ENCODE measurements around the gene SHC3. TPM values are rescaled to one million over a fixed set of nuclear protein-coding genes. Genes with fewer than 3 reads are reported as not detected.

The SHC3 gene
- total RNA-seq, 1 donor from 2014 or later = 0.20 TPM

DNA sequence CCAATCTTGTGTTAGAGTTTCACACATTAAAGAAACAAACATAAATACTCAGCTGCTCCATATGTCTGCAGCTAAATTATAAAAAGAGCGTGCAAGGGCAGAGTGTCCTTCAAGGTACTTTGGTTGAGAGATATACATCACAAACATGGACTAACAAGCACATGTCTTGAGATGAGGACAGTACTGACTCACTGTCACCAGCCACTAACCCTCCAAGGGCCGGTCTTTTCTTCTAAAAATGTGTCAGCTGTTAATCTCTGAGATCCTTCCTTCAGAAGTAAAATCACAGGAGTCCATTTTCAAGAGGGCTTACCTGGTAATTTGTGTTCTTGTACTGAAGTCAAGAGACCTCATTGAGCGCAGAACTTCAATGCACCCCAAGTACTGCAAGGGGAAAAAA lies 66.4 kb downstream of the SHC3 start:
- no peak for DNase-seq (ENCODE audit: low read depth in 2 of 2)

DNA sequence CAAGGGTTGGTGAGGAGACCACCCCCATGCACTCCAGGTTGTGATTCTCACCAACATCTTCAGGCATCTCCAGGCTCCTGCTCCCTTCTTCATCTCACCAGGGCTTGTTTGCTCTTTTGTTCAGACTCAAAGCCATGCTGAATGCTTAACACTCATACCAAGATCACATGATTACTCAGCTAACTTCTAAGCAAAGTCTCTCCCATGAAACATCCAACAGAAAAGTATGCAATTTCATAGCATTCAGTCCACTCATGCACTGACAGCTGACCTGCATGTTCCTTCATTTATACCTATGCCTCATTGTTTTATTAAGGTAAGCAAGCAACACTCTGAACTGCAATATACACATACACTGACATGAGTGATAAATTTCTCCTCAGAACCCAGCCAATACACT lies 69.0 kb downstream of the SHC3 start:
- DNase-seq (ENCODE audit: low read depth in 2 of 2) = no peak

DNA sequence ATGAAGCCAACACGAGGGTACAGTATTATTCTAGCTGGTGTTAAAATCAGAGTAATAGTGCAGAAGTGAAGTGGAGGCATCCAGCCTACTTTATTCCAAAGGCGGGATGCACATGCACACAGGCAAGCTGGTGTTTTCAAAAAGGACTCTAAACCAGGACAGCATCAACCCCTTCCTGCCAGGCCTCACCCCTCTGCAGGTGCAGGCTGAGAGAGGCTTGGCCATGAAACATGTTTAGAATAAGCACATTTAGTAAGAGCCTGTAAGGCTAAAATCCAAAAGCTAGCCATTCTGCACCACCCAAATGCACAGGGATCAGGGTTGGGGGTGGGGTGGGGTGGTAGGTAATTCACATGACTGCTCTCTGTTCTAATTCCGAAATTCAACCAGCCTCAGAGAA lies 71.2 kb downstream of the SHC3 start:
- DNase-seq (ENCODE audit: low read depth in 2 of 2) = no peak

DNA sequence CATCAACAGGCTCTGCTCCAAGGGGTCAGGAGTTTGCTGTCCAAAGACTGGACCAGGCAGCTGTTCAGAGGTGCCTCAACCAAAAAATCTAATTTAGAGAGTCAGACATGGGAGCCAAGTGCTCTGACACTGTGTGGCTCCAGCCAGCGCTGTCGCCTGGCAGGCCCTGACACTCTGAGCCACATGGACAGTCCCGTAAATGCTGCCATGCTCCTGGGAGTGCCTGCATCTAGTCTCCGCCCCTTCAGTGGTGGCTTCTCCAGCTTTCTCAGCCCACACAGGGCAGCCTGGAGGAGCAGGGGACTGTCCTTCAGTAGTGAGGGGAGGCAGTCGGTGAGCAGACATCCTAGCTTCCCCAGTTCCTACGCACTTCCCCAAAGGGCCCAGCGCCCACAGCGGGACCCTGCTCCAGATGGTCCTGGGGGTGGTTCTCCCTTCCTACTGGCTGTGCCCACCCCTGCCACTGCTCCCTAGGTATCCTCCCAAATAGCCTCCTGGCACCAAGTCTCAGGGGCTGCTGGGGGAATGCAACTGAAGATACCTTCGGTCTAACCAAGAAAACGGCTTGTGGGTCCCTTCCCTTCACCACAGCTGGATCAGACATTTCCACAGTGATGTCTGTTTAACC lies 72.3 kb downstream of the SHC3 start:
- DNase-seq (ENCODE audit: low read depth in 2 of 2) = no peak

DNA sequence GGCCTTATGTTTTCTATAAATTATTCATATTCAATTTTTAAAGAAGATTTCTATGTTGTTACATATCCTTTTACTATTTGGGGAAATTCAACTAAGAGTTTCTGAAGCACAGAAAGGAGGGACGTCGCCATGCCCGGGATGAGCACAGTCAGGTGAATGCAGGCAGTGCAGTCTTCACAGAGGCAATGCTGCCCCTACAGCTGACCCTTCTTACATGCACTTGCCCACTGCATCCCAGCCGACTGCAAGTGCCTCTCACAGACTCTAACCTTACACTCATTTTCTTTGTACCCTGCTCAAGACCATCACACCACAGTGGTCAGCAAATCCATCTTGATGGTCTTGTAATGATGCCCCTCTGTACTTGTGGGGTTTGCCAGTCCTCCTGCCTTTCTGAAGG lies 73.8 kb downstream of the SHC3 start:
- no peak for DNase-seq (ENCODE audit: low read depth in 2 of 2)

DNA sequence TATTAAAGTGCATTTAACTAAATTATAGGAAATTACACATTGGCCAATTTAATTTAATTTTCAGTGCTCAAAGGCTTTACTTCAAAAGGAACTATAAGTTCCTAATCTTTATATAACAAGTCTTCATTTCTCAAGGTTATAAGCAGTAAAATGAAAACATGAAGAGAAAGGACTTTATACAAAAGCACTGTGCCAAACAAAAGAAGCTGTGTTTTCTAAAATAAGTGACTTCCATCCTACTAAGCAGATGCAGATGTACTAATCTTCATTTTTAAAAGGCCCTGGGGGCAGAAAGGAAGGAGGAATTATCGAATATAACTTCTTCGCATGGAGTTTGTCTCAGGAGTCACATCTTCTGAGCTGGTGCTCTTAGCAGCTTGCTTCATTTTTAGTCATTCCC lies 81.4 kb downstream of the SHC3 start:
- DNase-seq (ENCODE audit: low read depth in 2 of 2) = no peak

DNA sequence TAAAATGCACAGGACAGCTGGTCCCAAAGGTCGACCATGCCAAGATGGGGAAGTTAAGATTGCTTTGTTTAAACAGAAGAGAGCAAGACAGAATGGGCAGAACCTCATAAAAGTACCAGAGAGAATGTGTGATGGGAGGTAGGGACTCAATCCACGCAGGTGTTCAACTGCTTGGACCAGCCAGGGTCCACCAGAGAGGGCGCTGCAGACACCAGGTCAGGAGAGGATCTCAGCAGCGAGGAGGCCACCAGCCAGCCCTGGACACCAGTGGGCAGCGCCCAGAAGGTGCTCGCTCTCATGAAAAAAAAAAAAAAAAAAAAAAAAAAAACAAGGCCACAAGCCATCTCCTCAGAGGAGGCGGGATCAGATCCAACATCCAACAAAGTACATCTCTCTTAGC lies 81.8 kb downstream of the SHC3 start:
- no peak for DNase-seq (ENCODE audit: low read depth in 2 of 2)

DNA sequence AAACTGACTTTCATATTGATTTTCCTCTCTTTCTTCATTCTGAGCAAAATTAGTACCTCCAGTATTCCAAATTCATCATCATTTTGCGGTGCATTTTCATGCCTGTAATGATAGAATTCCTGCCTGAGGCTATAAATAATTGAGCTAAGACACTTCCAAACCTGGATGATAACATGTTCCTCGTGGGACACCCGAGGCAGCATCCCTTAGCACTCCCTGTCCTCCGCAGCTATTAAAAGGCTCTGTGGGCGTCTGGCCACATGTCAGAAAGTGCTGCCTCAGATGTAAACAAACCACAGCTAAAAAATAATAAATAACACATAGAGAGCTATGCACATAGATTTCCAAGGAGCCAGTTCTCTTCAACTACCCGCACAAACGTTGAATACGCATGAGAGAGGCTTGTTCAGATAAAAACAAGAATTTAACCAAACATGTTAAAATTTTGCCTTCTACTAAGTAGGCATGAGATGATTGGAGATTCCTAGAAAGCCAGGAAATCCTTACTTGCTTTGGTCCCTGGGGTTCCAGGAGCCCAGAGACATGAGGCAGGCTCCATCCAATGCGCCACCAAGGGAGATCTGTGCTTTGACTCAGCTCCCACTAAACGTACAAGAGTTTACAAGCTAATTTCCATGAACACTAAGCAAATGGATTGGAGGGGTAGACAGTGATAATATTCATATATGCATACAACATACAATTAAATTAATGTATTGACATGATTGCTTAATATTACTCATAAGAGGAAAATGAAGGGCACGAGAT lies 82.7 kb downstream of the SHC3 start:
- DNase-seq (ENCODE audit: low read depth in 2 of 2) = no peak

DNA sequence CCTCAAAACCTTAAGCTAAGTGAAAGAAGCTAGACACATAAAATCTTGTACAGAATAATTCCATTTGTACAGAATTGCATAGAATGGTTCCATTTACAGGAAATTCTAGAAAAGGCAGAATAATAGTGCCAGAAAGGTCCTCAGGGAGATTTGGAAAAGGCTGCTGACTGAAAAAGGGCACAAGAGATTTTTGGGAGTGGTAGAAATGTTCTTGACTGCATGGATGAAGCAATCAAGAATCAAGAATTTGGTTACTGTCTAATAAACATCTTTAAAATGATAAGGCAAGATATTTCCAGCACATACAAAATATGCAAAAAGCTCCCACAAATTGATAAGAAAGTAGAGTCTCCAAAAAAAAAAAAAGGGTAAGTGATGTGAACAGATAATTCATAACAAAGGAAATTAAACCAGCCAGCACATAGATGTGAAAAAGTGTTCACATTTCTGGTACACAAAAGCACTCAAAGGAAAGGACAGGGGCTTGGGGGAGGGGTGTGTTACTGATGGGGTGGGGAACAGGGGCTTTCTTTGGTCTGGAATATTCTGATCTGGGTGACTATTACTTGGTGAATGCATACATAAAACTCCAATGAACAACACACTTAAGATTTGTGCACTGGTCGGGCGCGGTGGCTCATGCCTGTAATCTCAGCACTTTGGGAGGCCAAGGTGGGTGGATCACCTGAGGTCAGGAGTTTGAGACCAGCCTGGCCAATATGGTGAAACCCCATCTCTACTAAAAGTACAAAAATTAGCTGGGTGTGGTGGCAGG lies 85.2 kb downstream of the SHC3 start:
- no peak for DNase-seq (ENCODE audit: low read depth in 2 of 2)

DNA sequence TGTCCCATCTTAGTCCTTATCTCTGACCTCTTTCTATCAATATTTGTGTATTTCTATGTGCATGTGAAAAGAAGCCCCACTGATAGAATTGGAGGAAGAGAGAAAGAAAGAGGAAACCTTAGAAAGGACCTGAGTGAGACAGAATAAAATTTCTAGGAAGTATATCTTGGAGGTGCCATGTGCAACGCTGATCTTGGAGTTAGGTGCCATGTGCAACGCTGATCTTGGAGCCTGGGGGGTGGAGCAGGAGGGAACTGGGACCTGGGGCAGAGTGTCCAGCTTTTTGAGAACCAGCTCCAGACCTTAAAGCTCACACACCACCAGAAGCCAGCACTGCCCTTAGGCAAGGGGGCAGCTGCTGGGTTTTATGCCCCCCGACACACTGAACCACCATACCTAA lies 89.4 kb downstream of the SHC3 start:
- no peak for DNase-seq (ENCODE audit: low read depth in 2 of 2)

DNA sequence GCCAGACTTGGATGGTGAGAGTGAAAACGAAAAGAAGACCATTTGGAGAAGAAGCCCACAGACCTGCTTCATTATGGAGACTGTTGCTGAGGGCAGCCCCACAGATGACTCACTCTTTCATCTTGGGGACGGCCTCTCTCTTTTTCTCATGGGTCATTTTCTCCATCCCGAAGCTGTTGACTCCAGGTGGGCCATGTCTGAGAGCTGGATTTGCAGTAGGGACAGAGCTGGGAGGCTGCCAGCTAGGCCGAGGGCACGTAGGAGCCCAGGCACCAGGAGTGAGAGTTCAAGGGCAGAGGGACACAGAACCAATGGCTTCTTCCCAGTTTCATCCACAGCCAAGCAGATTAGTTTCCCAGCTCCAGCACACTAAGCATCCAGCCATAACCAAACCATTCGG lies 95.0 kb downstream of the SHC3 start:
- DNase-seq (ENCODE audit: low read depth in 2 of 2) = no peak

DNA sequence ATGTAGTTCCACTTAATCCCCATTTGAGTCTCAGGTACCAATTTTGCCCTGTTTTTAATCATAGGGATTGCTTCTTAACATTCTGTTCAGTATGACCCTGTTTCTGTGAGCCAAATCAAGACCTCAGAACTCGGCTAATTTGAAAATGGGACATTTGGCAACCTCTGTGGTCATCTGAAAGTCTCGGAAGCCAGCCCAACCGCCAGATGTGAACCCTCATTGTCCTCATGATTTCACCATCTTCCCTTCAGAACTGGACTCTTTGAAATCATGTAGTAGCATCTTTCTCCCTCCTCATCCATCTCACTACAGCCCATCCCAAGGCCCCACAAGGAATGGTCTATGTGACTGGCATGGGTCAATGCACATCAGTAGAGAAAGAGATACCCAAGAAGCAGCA lies 98.4 kb downstream of the SHC3 start:
- no peak for DNase-seq (ENCODE audit: low read depth in 2 of 2)

DNA sequence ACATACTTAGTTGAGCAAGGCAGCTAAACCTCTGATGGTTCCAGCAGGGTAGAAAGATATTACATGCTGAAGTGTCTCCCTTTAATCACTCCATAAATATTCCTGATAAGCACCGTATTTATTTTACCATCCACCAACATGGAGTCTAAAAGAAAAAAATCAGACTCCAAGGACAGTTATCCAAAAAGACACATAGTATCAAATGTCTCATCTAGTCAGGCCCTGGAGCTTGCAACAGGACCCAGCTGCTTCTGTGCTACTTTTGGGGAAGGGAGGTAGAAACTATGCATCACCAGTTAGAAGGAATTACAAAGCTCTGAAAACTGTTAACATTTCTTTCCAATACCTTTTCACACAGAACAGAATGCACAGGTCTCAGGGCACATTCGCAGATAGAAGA lies 99.2 kb downstream of the SHC3 start:
- DNase-seq (ENCODE audit: low read depth in 2 of 2) = no peak

DNA sequence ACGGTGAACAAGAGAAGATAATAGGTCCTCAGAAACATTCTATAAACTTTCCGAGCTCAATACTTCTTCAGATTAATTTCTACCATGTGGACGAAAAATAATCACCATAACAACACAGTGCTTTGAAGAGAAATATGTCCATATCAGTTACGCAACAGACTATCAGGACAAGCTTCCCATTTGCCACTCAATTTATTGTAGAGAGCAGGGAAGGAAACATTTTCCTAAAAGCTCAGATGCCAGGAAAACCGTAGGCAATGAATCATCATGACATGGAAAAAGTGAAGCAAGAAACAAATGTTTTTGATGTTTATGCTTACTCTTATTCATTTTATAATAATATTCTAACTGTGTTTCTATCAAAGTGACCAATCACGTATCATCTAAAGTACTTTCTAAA lies 99.8 kb downstream of the SHC3 start:
- DNase-seq (ENCODE audit: low read depth in 2 of 2) = peak; percentile 57 to 71

DNA sequence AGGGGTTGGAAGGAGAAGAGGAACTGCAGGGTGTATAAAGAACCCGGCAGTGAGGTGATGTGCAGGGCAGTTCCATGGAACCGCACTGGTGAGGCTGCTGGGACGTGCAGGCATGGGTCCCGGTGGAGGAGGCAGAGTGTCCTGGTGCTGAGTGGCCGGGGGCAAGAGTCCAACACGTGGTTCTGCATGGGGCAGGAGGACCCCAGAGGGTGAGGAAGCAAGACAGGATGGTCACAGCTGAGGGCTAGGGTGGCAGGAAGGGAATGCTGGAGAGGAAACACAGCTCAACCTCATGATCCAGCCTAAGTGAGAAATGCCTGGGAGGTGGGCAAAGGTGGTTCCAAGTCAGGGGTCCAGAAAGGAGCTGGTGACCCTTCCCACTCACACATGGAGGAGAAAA lies 100.2 kb downstream of the SHC3 start:
- DNase-seq (ENCODE audit: low read depth in 2 of 2) = no peak

DNA sequence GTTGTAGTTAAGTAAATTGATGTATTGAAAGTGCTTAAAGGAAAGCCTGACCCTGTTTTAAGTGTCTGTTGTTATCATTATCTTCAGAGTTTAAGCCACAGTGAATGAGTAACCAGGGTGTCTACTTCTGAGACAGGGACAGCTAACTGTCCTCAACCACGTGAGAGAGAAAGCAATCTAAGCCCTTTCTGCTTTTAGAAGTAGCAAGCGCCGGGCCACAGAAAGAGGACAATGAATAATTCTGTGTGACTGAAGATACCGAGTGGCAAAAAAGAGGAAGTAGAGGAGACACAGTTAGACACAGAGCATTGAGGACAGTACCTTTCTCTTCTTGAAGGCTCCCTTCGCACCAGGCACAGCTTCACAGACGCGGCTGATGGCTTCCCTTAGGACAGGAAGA lies 101.1 kb downstream of the SHC3 start:
- no peak for DNase-seq (ENCODE audit: low read depth in 2 of 2)

DNA sequence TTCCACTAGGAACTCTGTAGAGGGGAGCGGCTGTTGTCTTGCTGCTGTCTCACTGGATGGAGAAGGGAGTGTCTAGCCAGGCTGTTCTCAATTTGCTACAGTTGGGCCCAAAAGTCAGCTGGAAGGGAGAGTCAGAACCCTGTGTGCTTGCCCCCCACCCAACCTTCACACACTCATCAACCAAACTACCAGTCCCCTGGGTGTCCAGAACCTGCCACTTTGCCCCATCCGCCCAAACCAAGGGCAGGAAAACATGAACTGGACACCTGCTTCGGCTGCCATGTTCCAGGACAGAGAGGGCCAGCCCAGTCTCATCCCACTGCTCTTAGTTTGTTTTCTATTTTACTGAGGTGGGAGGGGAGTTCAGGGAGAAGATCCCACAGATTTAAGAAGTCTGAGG lies 105.2 kb downstream of the SHC3 start:
- DNase-seq (ENCODE audit: low read depth in 2 of 2) = no peak

DNA sequence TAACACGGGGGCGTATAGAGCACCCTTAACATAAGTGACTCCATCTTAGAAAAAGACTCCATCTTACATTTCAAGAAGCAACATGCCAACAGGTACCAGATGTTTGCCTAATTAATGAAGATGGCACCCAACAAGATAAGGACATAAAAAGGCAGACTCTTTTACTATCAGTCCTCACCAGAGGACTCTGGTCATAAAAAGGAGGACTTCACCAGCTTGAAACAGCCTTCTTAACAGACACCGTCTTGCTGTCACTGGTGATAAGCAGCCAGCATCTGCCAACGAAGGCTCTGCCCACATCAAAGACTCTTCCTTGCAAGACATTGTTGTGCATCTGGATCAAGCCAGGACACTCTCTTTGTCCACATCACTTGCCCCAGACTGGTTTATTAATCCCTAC lies 107.0 kb downstream of the SHC3 start:
- DNase-seq (ENCODE audit: low read depth in 2 of 2) = no peak

DNA sequence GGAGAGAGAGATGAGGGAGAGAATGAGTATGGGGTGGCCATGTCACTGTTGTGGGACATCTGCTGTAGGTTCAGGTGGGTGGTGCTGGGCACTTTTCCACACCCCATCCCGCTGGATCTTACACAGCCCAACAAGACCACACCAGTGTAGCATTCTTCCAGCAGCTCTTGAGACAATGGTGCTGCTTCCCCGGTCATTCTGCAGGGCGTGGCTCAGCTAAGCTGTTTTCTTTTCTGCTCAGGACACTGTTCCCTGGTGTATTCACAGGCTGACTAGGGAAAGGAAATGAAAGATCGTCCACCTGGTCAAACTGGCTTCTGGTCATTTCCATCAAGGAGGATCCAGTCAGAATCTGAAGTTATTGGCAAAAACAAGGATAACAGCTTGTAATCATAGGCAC lies 111.8 kb downstream of the SHC3 start:
- no peak for DNase-seq (ENCODE audit: low read depth in 2 of 2)

DNA sequence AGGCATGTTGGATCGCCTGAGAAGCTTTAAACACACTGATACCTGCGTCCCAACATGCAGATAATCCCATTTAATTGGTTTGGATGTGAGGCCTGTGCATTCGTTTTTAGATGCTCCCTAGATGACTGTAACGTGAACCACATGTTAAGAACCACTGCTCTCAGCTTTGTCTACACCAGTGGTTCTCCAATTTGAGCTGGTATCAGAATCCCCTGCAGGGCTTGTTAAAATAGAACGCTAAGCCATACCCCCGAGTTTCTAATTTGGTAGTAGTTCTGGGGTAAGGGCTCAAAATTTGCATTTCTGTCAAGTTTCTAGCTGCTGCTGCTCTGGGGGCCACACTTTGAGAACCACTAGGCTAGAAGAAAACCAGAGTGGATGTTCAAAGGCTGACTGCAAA lies 112.7 kb downstream of the SHC3 start:
- DNase-seq (ENCODE audit: low read depth in 2 of 2) = no peak

DNA sequence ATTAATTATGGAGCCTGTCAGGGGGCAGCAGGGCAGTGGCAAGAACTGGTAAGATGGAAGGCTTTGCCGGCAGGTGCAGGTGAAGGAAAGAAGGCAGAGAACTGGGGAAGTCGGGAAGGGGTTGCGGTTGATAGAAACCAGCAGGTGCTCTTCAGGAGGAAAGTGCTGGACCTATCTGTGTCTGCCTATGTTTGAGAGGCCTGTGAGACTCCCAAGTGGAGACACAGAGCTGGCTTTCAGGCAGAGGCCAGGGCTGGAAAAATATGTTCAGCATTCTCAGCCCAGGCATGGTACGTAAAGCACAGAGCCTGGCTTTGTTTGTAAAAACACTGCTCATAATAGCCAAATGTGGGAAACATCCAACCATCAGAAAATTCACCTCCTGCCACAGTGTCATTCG lies 117.8 kb downstream of the SHC3 start:
- DNase-seq (ENCODE audit: low read depth in 2 of 2) = no peak

DNA sequence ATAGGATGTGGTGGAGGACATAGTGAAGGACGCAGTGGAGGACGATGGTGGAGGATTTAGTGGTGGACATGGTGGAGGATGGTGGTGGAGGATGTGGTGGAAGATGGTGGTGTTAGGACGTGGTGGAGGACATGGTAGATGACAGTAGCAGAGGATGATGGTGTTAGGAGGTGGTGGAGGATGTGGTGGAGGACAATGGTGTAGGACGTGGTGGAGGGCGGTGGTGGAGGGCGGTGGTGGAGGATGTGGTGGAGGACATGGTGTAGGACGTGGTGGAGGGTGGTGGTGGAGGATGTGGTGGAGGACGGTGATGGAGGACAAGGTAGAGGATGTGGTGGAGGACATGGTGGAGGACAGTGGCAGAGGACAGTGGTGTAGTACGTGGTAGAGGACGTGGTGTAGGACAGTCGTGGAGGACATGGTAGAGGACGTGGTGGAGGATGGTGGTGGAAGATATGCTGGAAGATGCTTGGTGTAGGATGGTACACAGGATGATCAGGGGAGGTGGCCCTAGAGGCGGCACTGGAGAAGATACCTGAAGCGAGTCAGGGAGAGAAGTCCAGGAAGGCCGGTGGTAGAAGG lies 118.6 kb downstream of the SHC3 start:
- DNase-seq (ENCODE audit: low read depth in 2 of 2) = no peak

DNA sequence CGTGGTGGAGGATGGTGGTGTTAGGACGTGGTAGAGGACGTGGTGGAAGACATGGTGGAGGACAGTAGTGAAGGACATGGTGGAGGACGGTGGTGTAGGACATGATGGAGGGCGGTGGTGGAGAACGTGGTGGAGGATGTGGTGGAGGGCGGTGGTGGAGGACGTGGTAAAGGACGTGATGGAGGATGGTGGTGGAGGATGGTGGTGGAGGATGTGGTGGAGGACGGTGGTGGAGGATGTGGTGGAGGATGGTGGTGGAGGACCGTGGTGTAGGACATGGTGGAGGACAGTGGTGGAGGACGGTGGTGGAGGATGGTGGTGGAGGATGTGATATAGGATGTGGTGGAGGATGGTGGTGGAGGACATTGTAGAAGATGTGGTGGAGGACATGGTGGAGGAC lies 119.7 kb downstream of the SHC3 start:
- DNase-seq (ENCODE audit: low read depth in 2 of 2) = no peak

Measured in lung microvascular endothelial cell (primary cell).